HK-2 (cell line): ENCODE results near the gene GSS.

Source experiments
- DNase-seq: peaks from one replicate; pipeline ENCODE4 v3.0.0-alpha.2; 2018; ENCODE audit not compliant: unreplicated experiment

GSS gene

DNA sequence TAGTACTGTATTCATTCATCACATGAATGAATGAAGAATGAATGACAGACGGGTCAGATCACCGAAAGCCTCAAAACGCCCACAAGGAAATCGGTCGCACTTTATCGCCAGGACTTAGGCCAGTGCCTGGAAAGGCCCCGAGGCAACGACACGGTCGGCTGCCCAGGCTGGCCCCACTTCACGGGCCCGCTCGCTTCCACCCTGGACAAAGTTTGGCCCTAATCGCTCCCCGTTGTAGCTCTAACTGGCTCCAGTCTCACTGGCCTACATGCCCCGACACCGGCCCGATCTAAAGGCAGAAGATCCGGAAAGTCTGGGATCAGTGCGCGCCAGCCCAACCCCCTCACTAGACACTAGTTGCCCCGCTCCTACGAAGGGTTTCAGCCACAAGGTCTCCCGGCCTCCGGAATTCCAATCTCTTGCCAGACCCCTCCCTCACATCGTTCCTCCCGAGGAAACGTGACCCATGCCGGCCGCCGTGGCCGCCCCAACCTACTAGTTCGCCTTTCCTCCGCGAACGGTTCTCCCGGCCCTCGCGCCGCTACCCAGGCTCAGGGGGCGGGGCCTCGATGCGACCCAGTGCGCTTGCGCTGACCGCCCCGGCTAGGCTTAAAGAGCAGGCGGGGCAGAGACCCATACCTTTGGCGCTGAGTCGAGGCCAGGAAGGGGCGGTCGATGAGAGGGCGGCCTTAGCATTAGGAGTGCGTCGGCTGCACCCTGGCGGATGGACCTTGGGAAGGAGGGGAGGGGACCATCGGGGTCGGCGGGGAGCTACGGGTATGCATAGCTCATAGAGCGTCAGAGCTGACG, at the start of gene GSS, which contains the start of gene MYH7B:
TSS of gene GSS (minus strand) at position 576 of the 810 bp plus-strand sequence. CDS start 3,954 bp downstream, outside the sequence.
TSS of gene MYH7B (plus strand) at position 638 of the 810 bp plus-strand sequence. CDS start 22,138 bp downstream, outside the sequence.
- peak; percentile 100 for DNase-seq

DNA sequence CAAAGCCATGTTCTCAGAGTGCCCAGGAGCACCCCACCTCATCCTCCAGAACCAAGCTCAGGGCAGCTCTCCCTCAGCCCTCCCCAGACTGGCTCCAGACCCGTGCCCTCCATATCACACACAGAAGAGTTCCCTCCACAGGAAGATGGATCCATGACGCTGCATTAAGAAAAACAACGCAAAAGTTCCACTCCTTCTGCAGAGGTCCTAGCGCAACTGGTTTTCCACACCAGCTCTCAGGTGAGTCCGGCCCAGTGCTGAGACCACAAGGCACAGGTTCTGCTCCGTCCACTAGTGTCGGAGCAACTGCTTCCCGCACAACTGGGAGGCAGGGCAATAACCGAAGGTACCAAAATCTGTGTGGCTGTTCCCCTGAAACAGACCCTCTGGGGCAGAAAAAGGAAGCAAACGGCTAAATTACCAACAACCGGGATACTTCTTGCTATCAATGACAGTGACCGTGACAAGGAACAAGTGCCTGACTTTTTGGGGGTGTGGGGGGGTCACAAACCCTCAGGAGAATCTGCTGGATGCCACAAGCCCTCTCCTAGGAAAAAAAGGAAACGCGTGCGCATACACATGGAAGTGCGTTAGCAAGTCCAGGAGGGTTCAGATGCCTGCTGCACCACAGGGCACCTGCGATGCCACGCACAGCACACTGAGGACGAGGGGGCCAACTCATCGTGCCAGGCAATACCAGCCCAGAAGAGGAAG, 49.3 kb upstream of the GSS start:
- DNase-seq = no peak

DNA sequence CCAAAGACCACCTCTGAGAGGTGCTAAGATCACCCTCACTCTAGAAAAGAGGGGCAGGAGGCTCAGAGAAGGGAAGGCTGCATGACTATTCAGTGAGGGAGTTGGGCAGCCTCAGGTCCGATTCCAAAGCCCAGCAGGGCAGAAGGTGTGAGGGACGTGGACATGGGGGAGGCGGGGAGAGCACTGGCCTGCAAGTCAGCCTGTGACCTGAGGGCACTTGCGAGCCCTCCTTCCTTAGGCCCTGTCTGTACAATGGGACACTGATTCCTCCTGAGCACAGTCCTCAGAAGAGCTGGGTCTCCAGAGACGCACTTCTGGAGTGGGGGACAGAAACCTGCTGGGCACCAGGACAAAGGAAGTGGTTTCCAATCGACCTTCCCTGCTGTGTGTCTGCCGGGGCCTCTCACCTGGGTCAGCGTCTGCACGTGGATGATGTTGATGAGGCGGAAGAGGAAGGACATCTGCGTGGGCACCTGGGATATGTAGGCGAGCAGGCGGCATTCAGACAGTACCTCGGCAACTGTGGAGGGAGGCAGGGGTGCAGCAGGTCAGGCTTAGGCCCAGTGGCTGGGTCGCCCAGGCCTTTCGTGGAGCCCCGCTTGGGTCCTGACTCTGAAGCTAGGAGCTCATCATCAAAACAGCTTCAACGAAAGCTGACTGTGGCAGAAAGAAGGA, 48.6 kb upstream of the GSS start:
- DNase-seq = no peak

DNA sequence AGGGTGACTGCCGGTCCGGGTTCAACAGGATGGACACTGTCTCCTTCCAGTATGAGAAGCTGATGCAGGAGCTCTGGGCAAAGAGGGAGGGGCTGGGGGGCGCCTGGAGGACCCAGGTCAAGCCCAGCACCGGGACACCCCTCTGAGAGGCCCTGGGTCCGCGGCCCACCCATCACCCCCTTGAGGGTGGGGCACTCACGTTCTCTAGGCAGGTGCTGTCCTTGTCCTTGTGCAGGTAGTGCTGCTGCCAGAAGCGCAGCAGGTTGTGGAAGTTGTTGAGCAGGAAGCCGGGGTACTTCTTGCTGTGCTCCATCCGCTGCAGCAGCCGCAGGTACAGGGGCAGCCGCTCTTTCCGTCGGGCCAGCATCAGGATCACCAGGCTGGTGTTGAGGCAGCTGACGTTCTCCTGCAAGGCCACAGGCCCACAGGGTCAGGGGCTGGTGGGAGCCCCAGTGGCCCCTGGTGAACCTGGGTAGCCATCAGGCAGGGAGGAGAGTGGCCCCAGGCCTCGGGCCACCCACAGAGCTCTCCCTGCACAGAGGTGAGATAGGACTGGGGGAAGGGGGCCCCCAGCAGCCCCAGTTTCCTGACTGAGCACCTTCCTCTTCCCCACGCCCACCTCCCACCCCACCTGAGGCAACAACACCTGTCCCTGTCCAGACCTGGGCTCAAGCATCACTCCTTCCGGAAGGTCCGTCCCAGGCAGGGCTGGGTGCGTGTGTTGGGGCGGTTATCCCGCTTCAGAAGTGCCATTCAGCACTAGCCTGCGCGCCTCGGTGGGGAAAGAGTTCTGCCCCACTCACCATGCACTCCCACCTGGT, 47.8 kb upstream of the GSS start:
- no peak for DNase-seq

DNA sequence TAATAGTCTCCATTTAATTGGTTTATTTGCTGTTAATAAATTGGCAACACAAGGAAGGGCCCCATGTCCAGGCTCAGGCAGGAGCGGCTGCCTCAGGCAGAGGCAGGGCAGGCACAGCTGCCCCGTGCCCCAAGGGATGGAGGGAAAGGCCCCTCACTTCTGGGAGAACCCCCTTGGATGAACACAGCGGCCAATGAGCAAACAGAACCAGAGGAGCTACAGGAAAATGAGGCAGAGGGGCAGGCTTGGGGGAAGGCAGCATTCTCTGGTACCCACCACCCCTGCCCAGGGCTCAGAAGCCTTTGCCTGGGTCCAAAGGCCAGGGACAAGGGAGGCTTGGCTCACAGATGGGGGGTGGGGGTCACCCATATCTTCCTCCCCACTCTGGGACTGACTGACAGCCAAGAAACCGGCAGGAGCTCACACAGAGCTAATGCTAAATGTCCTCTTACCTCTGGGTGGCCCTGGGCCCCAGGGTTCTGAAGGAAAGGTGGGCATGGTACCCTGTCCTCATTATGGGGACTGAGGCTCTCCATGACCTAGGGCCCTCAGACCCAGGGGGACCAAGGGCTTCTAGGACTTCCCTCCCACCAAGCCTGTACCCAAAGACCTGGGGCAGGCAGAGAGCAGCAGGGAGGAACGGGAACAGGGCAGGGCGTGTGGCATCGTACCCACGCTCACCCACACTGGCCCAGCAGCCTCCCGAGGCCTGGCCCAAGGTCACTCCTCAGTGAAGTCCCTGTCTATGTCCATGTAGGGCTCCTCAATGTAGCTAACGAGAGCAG, 47.0 kb upstream of the GSS start:
- DNase-seq = no peak

DNA sequence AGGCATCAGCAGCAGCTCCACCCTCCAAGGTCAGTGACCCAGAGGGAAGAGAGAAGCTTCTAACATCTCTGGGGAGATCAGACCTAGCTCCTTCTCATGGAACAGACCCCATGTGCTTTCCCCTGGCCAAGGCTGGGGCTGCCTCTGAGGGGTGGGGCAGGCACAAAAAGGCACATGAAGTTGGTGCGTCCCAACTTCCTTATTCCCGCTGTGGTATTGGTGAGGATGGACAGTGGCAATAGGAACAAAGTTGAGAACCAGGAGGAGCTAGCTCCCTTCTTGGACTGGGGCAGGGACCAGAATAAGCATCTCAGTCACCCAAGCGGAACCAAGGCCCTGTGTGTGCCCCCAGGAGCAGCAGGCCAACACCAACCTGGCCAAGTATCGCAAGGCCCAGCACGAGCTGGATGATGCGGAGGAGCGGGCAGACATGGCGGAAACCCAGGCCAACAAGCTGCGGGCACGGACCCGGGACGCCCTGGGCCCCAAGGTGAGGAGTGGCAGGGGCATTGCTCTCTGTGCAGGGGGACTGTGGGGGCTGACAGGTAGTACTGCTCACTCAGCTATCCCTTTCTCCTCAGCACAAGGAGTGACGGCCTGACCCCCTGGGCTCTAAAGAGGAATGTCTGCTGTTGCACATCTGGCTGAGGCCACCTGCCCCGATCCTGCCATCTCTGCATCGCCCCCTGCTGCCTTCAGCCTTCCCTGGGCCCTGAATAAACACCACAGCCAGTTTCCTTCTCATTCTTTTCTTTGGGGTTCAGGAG, 46.2 kb upstream of the GSS start:
- no peak for DNase-seq

DNA sequence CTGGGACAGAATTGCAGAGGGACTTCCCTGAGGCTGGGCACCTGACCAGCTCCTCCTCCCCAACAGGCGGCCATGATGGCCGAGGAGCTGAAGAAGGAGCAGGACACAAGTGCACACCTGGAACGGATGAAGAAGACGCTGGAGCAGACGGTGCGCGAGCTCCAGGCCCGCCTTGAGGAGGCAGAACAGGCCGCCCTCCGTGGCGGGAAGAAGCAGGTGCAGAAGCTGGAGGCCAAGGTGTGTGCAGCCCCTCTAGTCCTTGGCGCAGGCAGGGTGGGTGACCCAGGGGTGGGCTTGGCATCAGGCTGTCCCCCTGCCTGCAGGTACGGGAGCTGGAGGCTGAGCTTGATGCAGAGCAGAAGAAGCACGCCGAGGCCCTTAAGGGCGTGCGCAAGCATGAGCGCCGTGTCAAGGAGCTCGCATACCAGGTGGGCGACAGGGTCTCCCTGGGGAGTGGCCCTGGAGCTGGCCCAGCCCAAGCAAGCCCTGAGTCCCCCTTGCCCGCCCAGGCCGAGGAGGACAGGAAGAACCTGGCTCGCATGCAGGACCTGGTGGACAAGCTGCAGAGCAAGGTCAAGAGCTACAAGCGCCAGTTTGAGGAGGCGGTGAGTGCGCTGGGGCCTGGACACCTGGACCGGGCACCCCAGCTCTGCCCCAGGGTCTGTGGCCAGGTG, 45.5 kb upstream of the GSS start:
- no peak for DNase-seq

DNA sequence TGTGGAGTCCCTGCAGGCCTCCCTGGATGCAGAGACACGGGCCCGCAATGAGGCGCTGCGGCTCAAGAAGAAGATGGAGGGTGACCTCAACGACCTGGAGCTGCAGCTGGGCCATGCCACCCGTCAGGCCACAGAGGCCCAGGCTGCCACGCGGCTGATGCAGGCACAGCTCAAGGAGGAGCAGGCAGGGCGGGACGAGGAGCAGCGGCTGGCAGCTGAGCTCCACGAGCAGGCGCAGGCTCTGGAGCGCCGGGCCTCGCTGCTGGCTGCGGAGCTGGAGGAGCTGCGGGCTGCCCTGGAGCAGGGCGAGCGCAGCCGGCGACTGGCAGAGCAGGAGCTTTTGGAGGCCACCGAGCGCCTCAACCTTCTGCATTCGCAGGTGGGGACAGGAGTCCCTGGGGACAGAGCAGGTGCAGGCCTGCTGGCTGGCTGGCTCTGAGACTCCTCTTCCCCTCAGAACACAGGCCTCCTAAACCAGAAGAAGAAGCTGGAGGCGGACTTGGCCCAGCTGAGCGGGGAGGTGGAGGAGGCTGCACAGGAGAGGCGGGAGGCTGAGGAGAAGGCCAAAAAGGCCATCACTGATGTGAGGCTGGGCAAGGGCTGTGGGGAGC, 44.8 kb upstream of the GSS start:
- DNase-seq = no peak

DNA sequence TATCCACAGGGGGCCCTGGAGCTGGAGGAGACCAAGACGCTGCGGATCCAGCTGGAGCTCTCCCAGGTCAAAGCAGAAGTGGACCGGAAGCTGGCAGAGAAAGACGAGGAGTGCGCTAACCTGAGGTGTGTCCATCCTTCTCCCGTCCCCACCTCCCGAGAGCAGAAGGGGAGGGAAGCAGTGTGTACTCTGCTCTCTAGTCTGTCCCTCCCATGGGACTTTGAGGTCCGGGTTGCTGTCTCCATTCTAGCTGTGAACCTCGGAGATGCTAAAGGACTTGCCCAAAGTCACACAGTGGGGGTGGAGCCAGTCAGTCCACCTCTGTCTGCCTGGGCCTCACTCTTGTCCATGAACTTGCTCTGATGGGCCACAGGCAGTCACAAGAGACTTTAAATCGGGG, 44.2 kb upstream of the GSS start:
- DNase-seq = no peak

DNA sequence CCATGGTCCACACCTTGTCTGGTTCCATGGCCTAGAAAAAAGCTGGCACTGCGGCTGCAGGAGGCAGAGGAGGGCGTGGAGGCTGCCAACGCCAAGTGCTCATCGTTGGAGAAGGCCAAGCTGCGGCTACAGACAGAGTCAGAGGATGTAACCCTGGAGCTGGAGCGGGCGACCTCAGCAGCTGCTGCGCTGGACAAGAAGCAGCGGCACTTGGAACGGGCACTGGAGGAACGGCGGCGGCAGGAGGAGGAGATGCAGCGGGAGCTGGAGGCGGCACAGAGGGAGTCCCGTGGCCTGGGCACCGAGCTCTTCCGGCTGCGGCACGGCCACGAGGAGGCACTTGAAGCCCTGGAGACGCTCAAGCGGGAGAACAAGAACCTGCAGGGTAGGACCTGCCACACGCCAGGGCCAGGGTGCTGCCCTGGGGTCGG, 43.4 kb upstream of the GSS start:
- DNase-seq = no peak

DNA sequence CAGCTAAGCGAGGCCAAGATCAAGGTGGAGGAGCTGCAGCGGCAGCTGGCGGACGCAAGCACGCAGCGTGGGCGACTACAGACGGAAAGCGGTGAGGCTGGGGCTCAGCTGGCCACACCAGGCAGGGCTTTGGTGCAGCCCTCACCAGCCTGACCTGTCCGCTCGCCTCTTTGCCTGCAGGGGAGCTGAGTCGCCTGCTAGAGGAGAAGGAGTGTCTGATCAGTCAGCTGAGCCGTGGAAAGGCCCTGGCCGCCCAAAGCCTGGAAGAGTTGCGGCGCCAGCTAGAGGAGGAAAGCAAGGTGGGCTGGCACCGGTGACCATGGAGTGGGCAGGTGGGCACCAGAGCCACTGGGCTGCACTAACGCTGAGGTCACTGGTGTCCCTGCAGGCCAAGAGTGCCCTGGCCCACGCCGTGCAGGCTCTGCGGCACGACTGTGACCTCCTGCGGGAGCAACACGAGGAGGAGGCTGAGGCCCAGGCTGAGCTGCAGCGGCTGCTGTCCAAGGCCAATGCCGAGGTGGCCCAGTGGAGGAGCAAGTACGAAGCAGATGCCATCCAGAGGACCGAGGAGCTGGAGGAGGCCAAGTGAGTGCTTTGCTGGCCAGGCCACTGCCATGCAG, 42.8 kb upstream of the GSS start:
- no peak for DNase-seq

DNA sequence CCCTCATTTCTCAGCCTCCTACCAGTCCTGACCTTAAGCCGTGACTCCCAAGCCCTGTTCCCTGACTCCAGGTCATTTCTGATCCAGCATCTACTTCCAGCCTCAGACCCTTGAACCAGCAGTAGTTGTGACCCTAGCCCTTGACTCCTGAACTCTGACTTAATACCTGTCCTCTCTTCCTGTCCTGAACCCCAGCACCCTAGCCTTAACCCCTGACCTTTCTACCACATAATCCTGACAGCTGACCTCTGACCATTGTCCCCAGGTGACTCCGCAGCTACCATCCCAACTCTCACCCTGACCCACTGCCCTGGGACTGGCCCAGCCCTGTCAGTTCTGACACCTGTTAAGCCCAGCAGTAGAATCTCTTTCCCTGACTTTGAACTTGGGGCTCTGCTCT, 42.2 kb upstream of the GSS start:
- no peak for DNase-seq

DNA sequence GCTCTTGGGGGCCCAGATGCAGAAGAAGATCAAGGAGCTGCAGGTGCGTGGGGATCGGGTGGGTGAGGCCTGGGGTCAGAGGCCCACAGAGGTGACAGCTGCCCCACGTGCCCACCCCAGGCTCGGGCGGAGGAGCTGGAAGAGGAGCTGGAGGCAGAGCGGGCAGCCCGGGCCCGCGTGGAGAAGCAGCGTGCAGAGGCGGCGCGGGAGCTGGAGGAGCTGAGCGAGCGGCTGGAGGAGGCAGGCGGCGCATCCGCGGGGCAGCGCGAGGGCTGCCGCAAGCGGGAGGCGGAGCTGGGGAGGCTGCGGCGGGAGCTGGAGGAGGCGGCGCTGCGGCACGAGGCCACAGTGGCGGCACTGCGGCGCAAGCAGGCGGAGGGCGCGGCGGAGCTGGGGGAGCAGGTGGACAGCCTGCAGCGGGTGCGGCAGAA, 41.5 kb upstream of the GSS start:
- no peak for DNase-seq

DNA sequence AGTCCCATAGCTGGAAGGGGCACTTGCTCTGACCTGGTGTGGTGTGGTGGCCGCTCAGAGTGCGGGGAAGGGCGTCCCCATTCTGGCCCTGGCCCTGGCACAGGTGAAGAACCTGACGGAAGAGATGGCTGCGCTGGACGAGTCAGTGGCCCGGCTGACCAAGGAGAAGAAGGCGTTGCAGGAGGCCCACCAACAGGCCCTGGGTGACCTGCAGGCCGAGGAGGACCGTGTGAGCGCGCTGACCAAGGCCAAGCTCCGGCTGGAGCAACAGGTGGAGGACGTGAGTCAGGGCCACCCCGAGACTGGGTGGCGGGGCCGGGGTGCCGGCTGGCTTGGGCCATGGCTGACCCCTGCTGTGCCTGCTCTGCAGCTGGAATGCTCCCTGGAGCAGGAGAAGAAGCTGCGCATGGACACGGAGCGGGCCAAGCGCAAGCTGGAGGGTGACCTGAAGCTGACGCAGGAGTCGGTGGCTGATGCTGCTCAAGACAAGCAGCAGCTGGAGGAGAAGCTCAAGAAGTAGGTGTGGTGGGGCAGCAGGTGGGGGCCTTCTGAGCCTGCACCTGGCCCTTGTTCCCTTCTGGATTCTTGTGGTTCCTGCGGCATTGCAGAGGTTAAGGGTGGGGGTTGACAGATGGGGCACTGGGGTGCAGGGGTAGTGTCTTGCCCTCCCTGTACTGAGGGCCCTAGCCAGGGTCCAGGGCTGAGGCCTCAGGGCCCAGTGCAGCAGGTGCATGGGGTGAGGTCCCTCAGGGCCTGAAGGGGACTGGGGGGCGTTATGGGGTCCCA, 40.8 kb upstream of the GSS start:
- DNase-seq = no peak

DNA sequence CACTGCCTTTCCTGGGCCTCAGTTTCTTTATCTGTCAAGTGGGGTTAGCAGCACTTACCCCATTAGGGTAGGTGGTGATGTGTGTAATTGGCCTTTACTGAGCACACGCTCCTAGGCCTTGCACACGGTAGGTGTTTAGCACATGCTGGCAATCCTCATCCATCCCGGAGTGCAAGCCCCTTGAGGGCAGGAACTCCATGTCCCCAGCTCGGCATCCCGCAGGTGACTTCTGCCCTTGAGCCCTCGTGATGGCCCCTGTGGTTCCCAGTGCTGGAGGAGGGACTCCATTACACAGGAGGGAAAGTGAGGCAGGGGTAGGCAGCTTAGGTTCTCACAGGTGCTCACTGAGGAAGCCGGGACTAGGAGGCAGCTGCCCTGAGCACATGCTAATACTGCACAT, 40.1 kb upstream of the GSS start:
- no peak for DNase-seq

DNA sequence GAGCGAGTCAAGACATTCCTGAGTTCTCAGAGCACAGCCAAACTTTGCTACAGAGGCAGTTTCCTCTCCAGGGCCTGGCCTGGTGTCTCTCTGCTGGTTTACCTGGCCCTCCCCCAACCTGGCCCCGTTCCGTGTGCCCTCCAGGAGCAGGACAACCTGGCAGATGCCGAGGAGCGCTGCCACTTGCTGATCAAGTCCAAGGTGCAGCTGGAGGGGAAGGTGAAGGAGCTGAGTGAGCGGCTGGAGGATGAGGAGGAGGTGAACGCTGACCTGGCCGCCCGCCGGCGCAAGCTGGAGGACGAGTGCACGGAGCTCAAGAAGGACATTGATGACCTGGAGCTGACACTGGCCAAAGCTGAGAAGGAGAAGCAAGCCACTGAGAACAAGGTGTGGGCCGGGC, 39.6 kb upstream of the GSS start:
- DNase-seq = no peak

DNA sequence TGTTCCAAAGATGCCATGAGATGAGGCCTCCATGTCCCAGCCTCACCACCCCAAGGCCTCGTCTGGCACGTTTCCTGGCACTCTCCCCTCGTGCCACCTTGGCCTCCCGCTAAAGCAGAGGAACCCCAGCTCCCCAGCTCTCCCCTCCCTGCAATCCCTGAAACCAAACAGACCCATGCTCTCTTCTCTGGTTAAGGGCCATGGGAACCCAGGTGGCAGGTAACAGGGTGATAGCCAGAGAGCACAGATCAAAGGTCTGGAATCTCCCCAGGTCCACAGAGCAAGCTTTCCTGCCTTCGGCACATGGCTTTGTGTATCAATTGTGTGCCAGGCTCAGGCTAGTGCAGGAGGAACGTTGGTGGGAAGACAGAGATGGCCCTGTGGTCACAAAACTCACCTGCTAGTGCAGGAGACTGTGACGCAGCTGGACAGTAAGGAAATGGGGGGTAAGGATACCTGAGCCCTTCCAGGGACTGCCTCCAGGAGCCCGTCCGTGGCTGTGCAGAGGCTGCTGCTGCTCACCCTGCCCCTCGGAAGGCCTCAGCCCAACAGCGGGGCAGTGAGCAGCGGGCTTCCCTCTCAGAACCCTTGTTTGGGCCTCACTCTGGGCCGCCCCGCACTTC, 39.0 kb upstream of the GSS start:
- DNase-seq = no peak
